C4-2B (cell line): ENCODE measurements around the gene SUPT4H1.

Experiments
- H3K27ac ChIP-seq: fragments of 450-650 bp; 2 replicates; pipeline ENCODE4 v1.5.1; 2017
- CTCF ChIP-seq: fragments of 450-650 bp; conservative IDR thresholded peaks from 2 replicates; pipeline ENCODE4 v1.5.1; 2017; ENCODE audit warnings: mild to moderate bottlenecking
- ZFX ChIP-seq: fragments of 450-650 bp; IDR thresholded peaks from 2 replicates; pipeline ENCODE4 v1.6.1; 2017

SUPT4H1 gene

GRCh38 chr17:58310511-58311428 lies 41.2 kb downstream of the SUPT4H1 start:
- no peak overlapping the region for H3K27ac ChIP-seq
- no peak for TF ChIP-seq ZFX
- no peak for TF ChIP-seq CTCF

- TF ChIP-seq ZFX: no peak
- H3K27ac ChIP-seq: no peak overlapping the region
Measured at GRCh38 chr17:58309918-58310259, 42.1 kb downstream of the SUPT4H1 start.

GRCh38 chr17:58308985-58309917 lies 42.8 kb downstream of the SUPT4H1 start:
- TF ChIP-seq CTCF: no peak
- TF ChIP-seq ZFX: no peak
- H3K27ac ChIP-seq: no peak overlapping the region

GRCh38 chr17:58308173-58308984 lies 43.6 kb downstream of the SUPT4H1 start:
- TF ChIP-seq ZFX (no peak), CTCF (peak; percentile 34)

GRCh38 chr17:58307468-58308172 lies 44.4 kb downstream of the SUPT4H1 start:
- TF ChIP-seq ZFX (no peak), CTCF (no peak)
- no peak overlapping the region for H3K27ac ChIP-seq

More at GRCh38 chr17:58308173-58308984, 43.6 kb downstream of the SUPT4H1 start:
- H3K27ac ChIP-seq: no peak overlapping the region

- TF ChIP-seq CTCF (no peak), ZFX (no peak)
Measured at GRCh38 chr17:58306131-58306951, 45.7 kb downstream of the SUPT4H1 start.

More at GRCh38 chr17:58306131-58306951, 45.7 kb downstream of the SUPT4H1 start:
- H3K27ac ChIP-seq: no peak overlapping the region
